AG04449 (cell line): ENCODE measurements around the gene NIT2.
A peak's percentile ranks its signal among the peaks of the same experiment; 100 is the strongest.
"Not testable (repeated sequence)": the region's sequence is repeated elsewhere in the genome, so short reads cannot be mapped to it uniquely, and the experiment has no call there.

Experiments
- CTCF ChIA-PET: fragments of 350-600 bp; formaldehyde crosslinking; extraction: SDS; loops from one replicate; lab custom pipeline; 2021; ENCODE audit warnings: antibody characterized with exemption; lab: Yijun Ruan, JAX
- POLR2A ChIA-PET: fragments of 400-600, 350-600 bp; formaldehyde crosslinking; extraction: SDS; loops from one replicate; lab custom pipeline; 2020; ENCODE audit warnings: antibody characterized with exemption, inconsistent platforms; lab: Yijun Ruan, JAX
- DNase-seq: peaks from one replicate; pipeline ENCODE4 v3.0.0-alpha.2; 2010; ENCODE audit warnings: low read depth, low spot score
- H3K4me3 ChIP-seq: 2 replicates; pipeline ENCODE4 v1.5.1; 2011; ENCODE audit warnings: low read depth, mild to moderate bottlenecking, control low read depth, low read length
- CTCF ChIP-seq: IDR thresholded peaks from one replicate; pipeline ENCODE4 v1.5.1; 2011; ENCODE audit warnings: mild to moderate bottlenecking, moderate library complexity, low read length, control low read depth, inconsistent platforms; ENCODE audit not compliant: insufficient read depth; ENCODE audit errors: missing control alignments

NIT2 gene

GRCh38 chr3:100340527-100340926, 6.0 kb downstream of the NIT2 start:
- no peak for DNase-seq
- CTCF ChIA-PET, result no interaction called here
- no peak for TF ChIP-seq CTCF
- POLR2A ChIA-PET, result no interaction called here
- H3K4me3 ChIP-seq, result no peak overlapping the region

GRCh38 chr3:100348727-100349126, 14.2 kb downstream of the NIT2 start:
- H3K4me3 ChIP-seq, result no peak overlapping the region
- ChIA-PET POLR2A (no interaction called here), CTCF (interaction anchor here (1.1 kb wide), 1 partner anchor 13 kb away, joined by 4 read pairs; no protein-coding TSS in a partner anchor)
- TF ChIP-seq CTCF, result no peak
- DNase-seq, result no peak

- CTCF ChIA-PET, DNase-seq, POLR2A ChIA-PET, H3K4me3 ChIP-seq: not testable (repeated sequence)
Measured at GRCh38 chr3:100351770-100352169, 17.2 kb downstream of the NIT2 start.

GRCh38 chr3:100352296-100353231, 18.0 kb downstream of the NIT2 start:
- no peak for TF ChIP-seq CTCF
- ChIA-PET CTCF (no interaction called here), POLR2A (no interaction called here)
- peak; percentile 60 for DNase-seq
- no peak overlapping the region for H3K4me3 ChIP-seq

GRCh38 chr3:100354850-100355249, 20.3 kb downstream of the NIT2 start:
- ChIA-PET POLR2A (interaction anchor here (1.1 kb wide), 1 partner anchor 9 kb away, joined by 4 read pairs; no protein-coding TSS in a partner anchor), CTCF (interaction anchor here (0.9 to 1.1 kb wide), 2 partner anchors 11 to 20 kb away, joined by 3 read pairs; no protein-coding TSS in a partner anchor)
- TF ChIP-seq CTCF, result no peak
- no peak for DNase-seq
- H3K4me3 ChIP-seq, result no peak overlapping the region

- H3K4me3 ChIP-seq, result no peak overlapping the region
Measured at GRCh38 chr3:100358413-100358812, 23.9 kb downstream of the NIT2 start.

More at GRCh38 chr3:100358413-100358812, 23.9 kb downstream of the NIT2 start:
- CTCF ChIA-PET, result no interaction called here
- POLR2A ChIA-PET, result no interaction called here
- no peak for TF ChIP-seq CTCF
- DNase-seq, result no peak
